ENCODE data around the gene PDE9A.

- TF ChIP-seq CTCF (conservative IDR thresholded peaks at IDR 0.05; ENCODE audit: low read depth in 2 of 2) = no peak
- no peak for TF ChIP-seq EZH2phosphoT487 (IDR thresholded peaks at IDR 0.05; ENCODE audit: unreplicated experiment)
- TF ChIP-seq EZH2 (IDR thresholded peaks at IDR 0.05; ENCODE audit: low read depth, unreplicated experiment) = no peak
- TF ChIP-seq ZNF331 (CRISPR knock-in tag; IDR thresholded peaks at IDR 0.05; ENCODE audit: low read depth) = no peak
- TF ChIP-seq POLR2AphosphoS5 (IDR thresholded peaks at IDR 0.05; ENCODE audit: low read depth) = no peak
- no peak for TF ChIP-seq REST (IDR thresholded peaks at IDR 0.05; ENCODE audit: unreplicated experiment)
Measured at GRCh38 chr21:42756580-42757250, 103.3 kb downstream of the PDE9A start.
